HepG2 (cell line): ENCODE data around the gene DHRS13. TPM values are rescaled to one million over a fixed set of nuclear protein-coding genes. Genes with fewer than 3 reads are reported as not detected.
A peak's percentile ranks its signal among the peaks of the same experiment; 100 is the strongest.

ENCODE experiments used
- ATAC-seq: fragments of 200-7000 bp; cut with Tn5 transposase; 3 replicates; pipeline ENCODE4 v1.9.1; 2020; ENCODE audit warnings: mild to moderate bottlenecking, moderate library complexity
- BruUV-seq: library from RNA; stranded (reverse); fragments of 400-500 nt; replicated peaks from 2 replicates; lab custom pipeline; 2021; lab: Mats Ljungman, UMichigan
- CTCF ChIA-PET: fragments of 300-600 bp; formaldehyde crosslinking; extraction: SDS; loops from one replicate; lab custom pipeline; 2021; ENCODE audit warnings: low total read pairs, inconsistent platforms, low intra/inter-chr PET ratio; lab: Yijun Ruan, JAX
- POLR2A ChIA-PET: fragments of 350-600 bp; sonication (Branson Sonifier 250); formaldehyde crosslinking; loops from one replicate; lab custom pipeline; 2020; ENCODE audit warnings: antibody characterized with exemption, inconsistent platforms; lab: Yijun Ruan, JAX
- DNase-seq: peaks from one replicate; pipeline ENCODE4 v3.0.0-alpha.2; 2015; ENCODE audit warnings: low spot score
- FAIRE-seq: peaks from 3 replicates; lab custom pipeline; 2011; peaks lifted over from hg19 to GRCh38; lab: Jason Lieb, UNC
- H2AFZ ChIP-seq: one replicate; pipeline ENCODE4 v1.6.1; 2011; ENCODE audit warnings: low read length, inconsistent platforms
- H3K27ac ChIP-seq: fragments of 300-600 bp; 3 replicates; pipeline ENCODE4 v1.8.0; 2011; ENCODE audit warnings: mixed run types, mild to moderate bottlenecking, mixed read lengths, low read length, inconsistent platforms; ENCODE audit not compliant: insufficient read depth; ENCODE audit errors: extremely low read length
- H3K27me3 ChIP-seq, 2 experiments: fragments of 200-600 bp in 1 of 2; 2 replicates in 1 of 2; 3 replicates in 1 of 2; pipeline versions ENCODE4 v1.6.0 to v1.8.0; 2011; ENCODE audit warnings: low read length in 2 of 2, mild to moderate bottlenecking in 2 of 2, moderate library complexity in 2 of 2, inconsistent platforms in 1 of 2; ENCODE audit not compliant: insufficient read depth in 2 of 2, control insufficient read depth in 1 of 2
- H3K36me3 ChIP-seq, 2 experiments: fragments of 200-600 bp in 1 of 2; replicated peaks in 1 of 2; 2 replicates in 1 of 2; 3 replicates in 1 of 2; pipeline versions ENCODE4 v1.5.1 to v1.8.0; 2011; ENCODE audit warnings: low read length in 2 of 2, inconsistent platforms in 1 of 2; ENCODE audit not compliant: insufficient read depth in 2 of 2, control insufficient read depth in 1 of 2
- H3K4me1 ChIP-seq: 2 replicates; pipeline ENCODE4 v1.5.1; 2012; ENCODE audit warnings: low read length, inconsistent platforms; ENCODE audit not compliant: insufficient read depth
- H3K4me2 ChIP-seq: 2 replicates; pipeline ENCODE4 v1.6.0; 2011; ENCODE audit warnings: low read depth, low read length, inconsistent platforms
- H3K4me3 ChIP-seq, 3 experiments: fragments of 200-600 bp in 1 of 3; sonication (generic), shearing (Covaris generic) in 1 of 3; replicated peaks in 1 of 3; 2 replicates each; pipeline ENCODE4 v1.5.1; 2011 to 2016; ENCODE audit warnings: low read length in 3 of 3, inconsistent platforms in 2 of 3, low read depth in 2 of 3, mild to moderate bottlenecking in 2 of 3, control low read depth in 1 of 3, mixed read lengths in 1 of 3; ENCODE audit not compliant: insufficient read depth in 1 of 3
- H3K79me2 ChIP-seq: one replicate; pipeline ENCODE4 v1.6.1; 2011; ENCODE audit warnings: low read length, inconsistent platforms; ENCODE audit not compliant: insufficient read depth
- H3K9ac ChIP-seq: 2 replicates; pipeline ENCODE4 v1.6.0; 2011; ENCODE audit warnings: mild to moderate bottlenecking, low read depth, low read length, inconsistent platforms; ENCODE audit not compliant: insufficient read depth
- H3K9me3 ChIP-seq: 2 replicates; pipeline ENCODE4 v1.5.1; 2012; ENCODE audit warnings: mild to moderate bottlenecking, low read length
- H4K20me1 ChIP-seq: 2 replicates; pipeline ENCODE4 v1.6.0; 2011; ENCODE audit warnings: inconsistent platforms, mild to moderate bottlenecking, low read length, moderate library complexity; ENCODE audit not compliant: insufficient read depth
- HNRNPLL ChIP-seq: fragments of 200-400 bp; formaldehyde crosslinking; IDR thresholded peaks from 2 replicates; pipeline ENCODE4 v1.6.1; 2017; ENCODE audit warnings: mild to moderate bottlenecking, low read depth, low read length; ENCODE audit not compliant: poor library complexity, severe bottlenecking
- KAT7 ChIP-seq: IDR thresholded peaks from 2 replicates; pipeline ENCODE4 v1.6.1; 2018; ENCODE audit warnings: borderline replicate concordance, missing compliant biosample characterization
- NAIF1 ChIP-seq: sonication (generic); formaldehyde crosslinking; IDR thresholded peaks from 2 replicates; pipeline ENCODE4 v1.5.0; 2020; ENCODE audit warnings: mild to moderate bottlenecking, missing genetic modification reagents, borderline replicate concordance
- NR1H2 ChIP-seq: sonication (generic); formaldehyde crosslinking; IDR thresholded peaks from 2 replicates; pipeline ENCODE4 v1.8.1; 2022; ENCODE audit warnings: low read depth, missing genetic modification reagents, borderline replicate concordance
- POLR2AphosphoS5 ChIP-seq: IDR thresholded peaks from 2 replicates; pipeline ENCODE4 v1.6.1; 2012; ENCODE audit warnings: low read depth, low read length
- ZFP36L1 ChIP-seq: sonication (generic); formaldehyde crosslinking; IDR thresholded peaks from 2 replicates; pipeline ENCODE4 v1.8.0; 2022; ENCODE audit warnings: mild to moderate bottlenecking, missing genetic modification reagents, moderate library complexity
- ZNF326 ChIP-seq: sonication (generic); formaldehyde crosslinking; IDR thresholded peaks from 2 replicates; pipeline ENCODE4 v1.4.0; 2020; ENCODE audit warnings: missing genetic modification reagents, borderline replicate concordance
- ZNF7 ChIP-seq: IDR thresholded peaks from 2 replicates; pipeline ENCODE4 v1.6.1; 2016; ENCODE audit warnings: missing biosample characterization, missing genetic modification reagents
- WGBS: methylation state at CpG from one replicate; pipeline ENCODE4 v1.1.6; 2017; ENCODE audit warnings: low lambda C conversion rate; 5-methylcytosine and 5-hydroxymethylcytosine counted together
- in situ Hi-C: cut with HindIII; loops from 2 replicates; pipeline ENCODE4 v1.10.0; 2017; ENCODE audit warnings: low pct_unique_long_range_greater_than_20kb; ENCODE audit not compliant: extremely low pct_ligation_motif_present
- intact Hi-C: fragments of 100-400 bp; cut with micrococcal nuclease; formaldehyde crosslinking; loops from one replicate; pipeline ENCODE4 v1.10.0; 2022; ENCODE audit not compliant: unreplicated experiment
- polyA plus RNA-seq, 8 experiments: library from polyadenylated mRNA; depleted of rRNA in 3 of 8; stranded (reverse) in 7 of 8; unstranded in 1 of 8; fragments of >200 nt; fragmentation: Illumina TruSeq in 4 of 8; extraction: Trizol in 4 of 8; gene quantifications; 2 replicates each; pipeline versions ENCODE4 v1.2.1 to v1.2.3, GENCODE V29; 2011 to 2016; ENCODE audit warnings: low read depth in 4 of 8, missing spikeins in 1 of 8, mixed read lengths in 1 of 8; ENCODE audit not compliant: insufficient read depth in 1 of 8
- total RNA-seq, 5 experiments: library from RNA; depleted of rRNA; stranded (reverse); fragments of >200 nt; fragmentation: Illumina TruSeq; extraction: Trizol; gene quantifications; 2 replicates each; pipeline ENCODE4 v1.2.3, GENCODE V29; 2016; ENCODE audit warnings: low read depth in 1 of 5
- TF ChIP-seq, protein P1 (sequence below): sonication (generic); formaldehyde crosslinking; IDR thresholded peaks from 2 replicates; pipeline ENCODE4 v1.4.0; 2020; ENCODE audit warnings: missing genetic modification reagents
- TF ChIP-seq, protein P2 (sequence below): sonication (generic); IDR thresholded peaks from 2 replicates; pipeline ENCODE4 v1.6.1; 2016; ENCODE audit warnings: low read depth, borderline replicate concordance
- TF ChIP-seq, protein P3 (sequence below), 2 experiments: sonication (generic) in 1 of 2; formaldehyde crosslinking in 1 of 2; IDR thresholded peaks; 2 replicates each; pipeline versions ENCODE4 v1.4.0 to v1.6.1; 2016 to 2020; ENCODE audit warnings: borderline replicate concordance in 1 of 2, low read depth in 1 of 2, mild to moderate bottlenecking in 1 of 2, missing genetic modification reagents in 1 of 2
- TF ChIP-seq, protein P4 (sequence below): sonication (generic); formaldehyde crosslinking; IDR thresholded peaks from 2 replicates; pipeline ENCODE4 v1.5.0; 2020; ENCODE audit warnings: missing genetic modification reagents, mild to moderate bottlenecking, borderline replicate concordance

The DHRS13 gene
- total and polyA plus RNA-seq, 2 of the 13 experiments (the other 11 are each of a cell fraction or from before 2014, with no cell fraction given), result 11.8 to 12.6 TPM

DNA sequence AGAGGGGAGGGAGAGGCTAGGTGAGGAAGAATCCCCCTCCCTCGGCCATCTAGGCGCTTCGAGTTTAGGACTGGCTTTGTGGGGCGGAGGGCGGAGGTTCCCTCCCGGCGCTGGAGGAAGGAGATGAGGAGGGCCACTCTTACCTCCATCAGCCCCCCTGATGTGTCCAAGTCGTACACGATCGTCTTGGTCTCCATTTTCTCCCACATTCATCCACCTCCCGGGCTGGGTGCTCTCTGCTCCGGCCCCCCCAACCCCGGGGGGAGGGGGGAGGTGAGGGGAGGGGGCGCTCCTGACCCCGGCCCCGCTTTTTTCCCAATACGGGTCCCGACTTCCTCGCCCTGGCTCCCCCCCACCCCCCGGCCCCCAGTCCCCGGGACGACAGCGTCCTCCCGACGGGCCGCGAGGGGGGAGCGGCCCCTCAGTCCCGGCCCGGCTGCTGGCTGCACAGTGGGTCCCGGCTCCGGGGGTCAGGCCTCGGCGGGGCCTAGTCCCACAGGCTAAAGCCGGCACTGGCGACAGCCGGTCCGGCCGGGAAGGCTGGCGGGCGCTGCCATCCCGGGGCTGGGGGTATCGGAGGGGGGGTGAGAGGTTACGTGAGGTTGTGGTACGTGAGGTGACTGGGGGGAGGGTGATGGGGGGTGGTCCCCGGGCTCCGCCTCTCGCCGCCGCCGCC is 48.0 kb upstream of the DHRS13 start (continued):
- TF ChIP-seq KAT7 (CRISPR knock-in tag), result 0 out of 2 replicates have a peak, but pooled peaks have one; percentile 25
- no peak for TF ChIP-seq ZNF7 (CRISPR knock-in tag)

GRCh38 chr17:28950017-28950751 is 47.3 kb upstream of the DHRS13 start:
- BruUV-seq, result no TSS peak
- Histone ChIP-seq H3K9me3 (no peaks in the 10 kb centered on the region), H3K4me1 (peaks cover 44% of the 10 kb centered on the region), H3K27me3 (no peaks in the 10 kb centered on the region; a peak in 1 of 5 replicates), H3K79me2 (peaks cover 56% of the 10 kb centered on the region), H3K9ac (peak overlapping the region; percentile 90), H3K4me2 (peak overlapping the region; percentile 90), H3K36me3 (peaks cover 2% of the 10 kb centered on the region in 2 experiments; a peak in 1 of 5 replicates), H3K4me3 (peak overlapping the region; percentile 87 to 97 (median 96)), H3K27ac (peak overlapping the region; percentile 88), H4K20me1 (peaks cover 4% of the 10 kb centered on the region; the same call in 1 of the 2 replicates), H2AFZ (no peak overlapping the region)
- WGBS, result under 1% methylated on average over 34 of the region's 43 CpGs
- ChIA-PET POLR2A (interaction anchor here (0.9 to 4.4 kb wide), 16 partner anchors 9 to 288 kb away, joined by 3 to 57 read pairs (median 5); partner anchors contain the start of genes FAM222B, FLOT2, NEK8 and PIPOX), CTCF (no interaction called here)
- in situ Hi-C loops, result no loop called here
- peak; percentile 1; the same call in 2 of the 3 replicates for ATAC-seq
- intact Hi-C loops, result no loop called here
- DNase-seq, result peak; percentile 25
- FAIRE-seq, result no peak
- TF ChIP-seq NAIF1 (CRISPR knock-in tag) (0 out of 2 replicates have a peak, but pooled peaks have one; percentile 3), NR1H2 (CRISPR knock-in tag) (0 out of 2 replicates have a peak, but pooled peaks have one; percentile 40), ZNF326 (CRISPR knock-in tag) (no peak), HNRNPLL (peak; percentile 5), ZFP36L1 (CRISPR knock-in tag) (no peak), POLR2AphosphoS5 (no peak)
- TF ChIP-seq, protein P1, sequence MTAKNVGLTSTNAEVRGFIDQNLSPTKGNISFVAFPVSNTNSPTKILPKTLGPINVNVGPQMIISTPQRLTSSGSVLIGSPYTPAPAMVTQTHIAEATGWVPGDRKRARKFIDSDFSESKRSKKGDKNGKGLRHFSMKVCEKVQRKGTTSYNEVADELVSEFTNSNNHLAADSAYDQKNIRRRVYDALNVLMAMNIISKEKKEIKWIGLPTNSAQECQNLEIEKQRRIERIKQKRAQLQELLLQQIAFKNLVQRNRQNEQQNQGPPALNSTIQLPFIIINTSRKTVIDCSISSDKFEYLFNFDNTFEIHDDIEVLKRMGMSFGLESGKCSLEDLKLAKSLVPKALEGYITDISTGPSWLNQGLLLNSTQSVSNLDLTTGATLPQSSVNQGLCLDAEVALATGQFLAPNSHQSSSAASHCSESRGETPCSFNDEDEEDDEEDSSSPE (CRISPR knock-in tag), result no peak
- TF ChIP-seq, protein P2, sequence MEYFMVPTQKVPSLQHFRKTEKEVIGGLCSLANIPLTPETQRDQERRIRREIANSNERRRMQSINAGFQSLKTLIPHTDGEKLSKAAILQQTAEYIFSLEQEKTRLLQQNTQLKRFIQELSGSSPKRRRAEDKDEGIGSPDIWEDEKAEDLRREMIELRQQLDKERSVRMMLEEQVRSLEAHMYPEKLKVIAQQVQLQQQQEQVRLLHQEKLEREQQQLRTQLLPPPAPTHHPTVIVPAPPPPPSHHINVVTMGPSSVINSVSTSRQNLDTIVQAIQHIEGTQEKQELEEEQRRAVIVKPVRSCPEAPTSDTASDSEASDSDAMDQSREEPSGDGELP, result no peak
- TF ChIP-seq, protein P3, sequence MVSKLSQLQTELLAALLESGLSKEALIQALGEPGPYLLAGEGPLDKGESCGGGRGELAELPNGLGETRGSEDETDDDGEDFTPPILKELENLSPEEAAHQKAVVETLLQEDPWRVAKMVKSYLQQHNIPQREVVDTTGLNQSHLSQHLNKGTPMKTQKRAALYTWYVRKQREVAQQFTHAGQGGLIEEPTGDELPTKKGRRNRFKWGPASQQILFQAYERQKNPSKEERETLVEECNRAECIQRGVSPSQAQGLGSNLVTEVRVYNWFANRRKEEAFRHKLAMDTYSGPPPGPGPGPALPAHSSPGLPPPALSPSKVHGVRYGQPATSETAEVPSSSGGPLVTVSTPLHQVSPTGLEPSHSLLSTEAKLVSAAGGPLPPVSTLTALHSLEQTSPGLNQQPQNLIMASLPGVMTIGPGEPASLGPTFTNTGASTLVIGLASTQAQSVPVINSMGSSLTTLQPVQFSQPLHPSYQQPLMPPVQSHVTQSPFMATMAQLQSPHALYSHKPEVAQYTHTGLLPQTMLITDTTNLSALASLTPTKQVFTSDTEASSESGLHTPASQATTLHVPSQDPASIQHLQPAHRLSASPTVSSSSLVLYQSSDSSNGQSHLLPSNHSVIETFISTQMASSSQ (IDR thresholded peaks at IDR 0.05; ENCODE audit: low read depth), result no peak
- TF ChIP-seq, protein P3 (CRISPR knock-in tag; IDR thresholded peaks at IDR 0.05; ENCODE audit: borderline replicate concordance), result 0 out of 2 replicates have a peak, but pooled peaks have one; percentile 24
- TF ChIP-seq, protein P4, sequence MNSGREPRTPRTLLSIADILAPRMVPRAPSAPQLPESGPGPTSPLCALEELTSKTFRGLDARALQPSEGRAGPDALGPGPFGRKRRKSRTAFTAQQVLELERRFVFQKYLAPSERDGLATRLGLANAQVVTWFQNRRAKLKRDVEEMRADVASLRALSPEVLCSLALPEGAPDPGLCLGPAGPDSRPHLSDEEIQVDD, result no peak
